ENCODE measurements around the gene LRRC53. TPM values are rescaled to one million over a fixed set of nuclear protein-coding genes. Genes with fewer than 3 reads are reported as not detected.

The LRRC53 gene
- total and polyA plus RNA-seq, 9 donors = not detected

GRCh38 chr1:74468982-74469603, 43.3 kb downstream of the LRRC53 start:
- Histone ChIP-seq H3K36me3 (no peaks in the 10 kb centered on the region), H3K27me3 (no peaks in the 10 kb centered on the region), H3K9me3 (no peaks in the 10 kb centered on the region), H3K4me3 (no peak overlapping the region), H3K27ac (no peak overlapping the region), H3K4me1 (ENCODE audit: insufficient read depth) (no peaks in the 10 kb centered on the region)
- no peak for DNase-seq
- TF ChIP-seq CTCF (IDR thresholded peaks at IDR 0.05) (peak; percentile 25 to 31 (median 27)), EP300 (IDR thresholded peaks at IDR 0.05) (no peak)
- intact Hi-C loops (cut with DNase I) = no loop called here
- 2 to 16% (median 5%) methylated on average over 2 of the region's 2 CpGs for WGBS, 3 donors

GRCh38 chr1:74467786-74468377, 44.5 kb downstream of the LRRC53 start:
- H3K4me1 ChIP-seq (ENCODE audit: insufficient read depth) = no peaks in the 10 kb centered on the region
- no peak overlapping the region for H3K4me3 ChIP-seq
- no peak overlapping the region for H3K27ac ChIP-seq
- H3K27me3 ChIP-seq = no peaks in the 10 kb centered on the region
- no peaks in the 10 kb centered on the region for H3K9me3 ChIP-seq
- no peaks in the 10 kb centered on the region for H3K36me3 ChIP-seq
- WGBS, 3 donors = 83 to 88% (median 85%) methylated on average over 3 of the region's 3 CpGs
- DNase-seq = no peak
- intact Hi-C loops (cut with DNase I) = no loop called here
- TF ChIP-seq CTCF (IDR thresholded peaks at IDR 0.05) (no peak), POLR2A (IDR thresholded peaks at IDR 0.05) (no peak), EP300 (IDR thresholded peaks at IDR 0.05) (no peak)

- H3K27ac ChIP-seq = no peak overlapping the region
- no peak overlapping the region for H3K4me3 ChIP-seq
- no peaks in the 10 kb centered on the region for H3K36me3 ChIP-seq
- no peaks in the 10 kb centered on the region for H3K4me1 ChIP-seq (ENCODE audit: insufficient read depth)
- no peaks in the 10 kb centered on the region for H3K27me3 ChIP-seq
- DNase-seq = no peak
- H3K9me3 ChIP-seq = no peaks in the 10 kb centered on the region
- TF ChIP-seq EP300 (IDR thresholded peaks at IDR 0.05) = no peak
- TF ChIP-seq CTCF (IDR thresholded peaks at IDR 0.05) = no peak
- no peak for TF ChIP-seq POLR2A (IDR thresholded peaks at IDR 0.05)
- 97 to 98% (median 98%) methylated on average over 22 to 24 of the region's 24 CpGs for WGBS, 3 donors
- intact Hi-C loops (cut with DNase I) = no loop called here
These were observed 47.2 kb downstream of the LRRC53 start for GRCh38 chr1:74465193-74465681.

GRCh38 chr1:74464037-74464436, 48.4 kb downstream of the LRRC53 start:
- H3K9me3 ChIP-seq = no peaks in the 10 kb centered on the region
- H3K4me1 ChIP-seq (ENCODE audit: insufficient read depth) = no peaks in the 10 kb centered on the region
- TF ChIP-seq CTCF (IDR thresholded peaks at IDR 0.05) = no peak
- no peak for TF ChIP-seq POLR2A (IDR thresholded peaks at IDR 0.05)
- TF ChIP-seq EP300 (IDR thresholded peaks at IDR 0.05) = no peak
- no peaks in the 10 kb centered on the region for H3K27me3 ChIP-seq
- H3K4me3 ChIP-seq = no peak overlapping the region
- WGBS, 3 donors = 40 to 57% (median 41%) methylated on average over 6 of the region's 6 CpGs
- intact Hi-C loops (cut with DNase I) = no loop called here
- H3K36me3 ChIP-seq = no peaks in the 10 kb centered on the region
- no peak overlapping the region for H3K27ac ChIP-seq
- DNase-seq = no peak
